ENCODE data around the gene TSPAN13. TPM values are rescaled to one million over a fixed set of nuclear protein-coding genes. Genes with fewer than 3 reads are reported as not detected.

Gene TSPAN13
- total RNA-seq, 4 donors from 2014 or later = 21.5 to 53.9 (median 33.1) TPM

DNA sequence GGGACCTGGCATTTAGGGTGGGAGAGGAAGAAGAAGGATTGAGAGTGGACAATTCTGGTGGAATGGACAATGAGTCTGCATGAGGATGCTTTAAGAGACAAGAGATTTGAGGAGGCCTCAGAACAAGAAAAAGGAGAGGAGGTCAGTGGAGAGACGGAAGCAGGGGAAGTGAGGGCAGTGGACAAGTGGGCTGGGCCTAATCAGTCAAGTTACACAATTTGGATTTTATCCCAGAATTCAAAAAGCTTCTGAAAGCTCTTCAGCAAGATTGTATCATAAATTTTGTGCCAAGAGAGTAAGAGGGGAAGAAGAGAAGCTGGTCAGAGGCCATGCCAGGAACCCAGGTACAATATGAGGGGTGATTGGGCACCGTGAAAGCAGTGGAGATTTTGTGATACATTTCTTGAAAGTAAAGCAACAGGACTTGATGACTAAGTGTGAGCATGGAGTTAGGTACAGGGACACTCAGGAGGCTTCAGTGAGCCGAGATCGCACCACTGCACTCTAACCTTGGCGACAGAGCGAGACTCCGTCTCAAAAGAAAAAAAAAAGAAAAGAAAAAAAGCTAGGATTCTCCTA, 19.3 kb upstream of the TSPAN13 start:
- TF ChIP-seq, protein P1, sequence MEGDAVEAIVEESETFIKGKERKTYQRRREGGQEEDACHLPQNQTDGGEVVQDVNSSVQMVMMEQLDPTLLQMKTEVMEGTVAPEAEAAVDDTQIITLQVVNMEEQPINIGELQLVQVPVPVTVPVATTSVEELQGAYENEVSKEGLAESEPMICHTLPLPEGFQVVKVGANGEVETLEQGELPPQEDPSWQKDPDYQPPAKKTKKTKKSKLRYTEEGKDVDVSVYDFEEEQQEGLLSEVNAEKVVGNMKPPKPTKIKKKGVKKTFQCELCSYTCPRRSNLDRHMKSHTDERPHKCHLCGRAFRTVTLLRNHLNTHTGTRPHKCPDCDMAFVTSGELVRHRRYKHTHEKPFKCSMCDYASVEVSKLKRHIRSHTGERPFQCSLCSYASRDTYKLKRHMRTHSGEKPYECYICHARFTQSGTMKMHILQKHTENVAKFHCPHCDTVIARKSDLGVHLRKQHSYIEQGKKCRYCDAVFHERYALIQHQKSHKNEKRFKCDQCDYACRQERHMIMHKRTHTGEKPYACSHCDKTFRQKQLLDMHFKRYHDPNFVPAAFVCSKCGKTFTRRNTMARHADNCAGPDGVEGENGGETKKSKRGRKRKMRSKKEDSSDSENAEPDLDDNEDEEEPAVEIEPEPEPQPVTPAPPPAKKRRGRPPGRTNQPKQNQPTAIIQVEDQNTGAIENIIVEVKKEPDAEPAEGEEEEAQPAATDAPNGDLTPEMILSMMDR (IDR thresholded peaks at IDR 0.05) = no peak
- no peak for TF ChIP-seq POLR2A (IDR thresholded peaks at IDR 0.05)
- DNase-seq = no peak
- H3K36me3 ChIP-seq = no peaks in the 10 kb centered on the region
- H3K27ac ChIP-seq = no peak overlapping the region
- H3K4me3 ChIP-seq = no peak overlapping the region
- H3K9me3 ChIP-seq = no peaks in the 10 kb centered on the region
- H3K4me1 ChIP-seq = no peaks in the 10 kb centered on the region
- H3K27me3 ChIP-seq = no peaks in the 10 kb centered on the region

DNA sequence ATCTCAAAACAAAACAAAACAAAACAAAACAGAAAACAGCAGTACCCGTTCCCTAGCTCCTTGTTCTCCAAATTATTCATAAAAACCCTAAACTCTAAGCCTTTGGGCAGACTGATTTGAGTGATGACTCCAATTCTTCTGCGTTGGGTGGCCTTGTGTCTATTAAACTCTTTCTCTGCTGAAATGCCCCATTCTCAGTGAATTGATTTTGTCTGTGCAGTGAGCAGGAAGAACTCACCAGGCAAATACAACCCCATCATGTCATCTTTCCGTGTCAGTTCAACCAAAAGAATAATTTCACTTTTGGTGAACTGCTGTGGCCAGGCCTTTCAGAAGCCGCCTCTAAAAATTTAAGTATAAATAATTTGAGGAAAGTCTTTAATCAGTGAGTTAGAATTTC, 18.5 kb upstream of the TSPAN13 start:
- DNase-seq = no peak
- Histone ChIP-seq H3K27ac (no peak overlapping the region), H3K9me3 (no peaks in the 10 kb centered on the region), H3K36me3 (no peaks in the 10 kb centered on the region), H3K27me3 (no peaks in the 10 kb centered on the region), H3K4me1 (no peaks in the 10 kb centered on the region), H3K4me3 (no peak overlapping the region)
- TF ChIP-seq, protein P1 (IDR thresholded peaks at IDR 0.05) = no peak
- TF ChIP-seq POLR2A (IDR thresholded peaks at IDR 0.05) = no peak

DNA sequence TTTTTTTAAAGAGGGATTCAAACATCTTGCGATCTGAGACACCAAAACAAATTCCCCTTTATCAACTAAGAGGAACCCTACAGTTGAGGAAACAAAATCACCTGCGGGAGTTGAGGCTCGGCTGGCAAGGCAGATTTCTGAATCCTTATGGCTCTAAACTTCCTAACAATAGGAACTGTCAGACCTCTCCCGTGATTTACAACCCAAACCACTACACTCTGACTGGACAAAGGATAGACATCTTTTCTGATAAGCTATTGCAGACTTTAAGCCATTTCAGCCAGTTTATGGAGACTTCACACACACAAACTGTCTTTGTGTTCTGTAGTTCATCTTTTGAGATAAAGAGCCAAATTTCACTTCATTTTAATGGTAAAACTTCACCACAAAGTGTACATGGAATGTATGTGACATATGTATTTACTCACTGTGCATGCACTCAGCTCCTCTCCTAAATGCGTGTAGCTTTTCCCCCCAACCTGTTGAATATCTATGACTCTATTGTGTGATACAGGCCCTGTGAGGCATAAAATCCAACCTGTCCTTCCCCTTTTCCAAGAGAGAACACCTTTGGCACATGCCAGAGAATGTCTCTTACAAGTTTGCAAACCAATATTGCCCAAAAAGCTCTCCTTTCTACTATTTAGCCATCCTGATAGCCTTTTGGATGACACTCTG, 15.4 kb upstream of the TSPAN13 start:
- no peak for DNase-seq
- TF ChIP-seq, protein P1 (IDR thresholded peaks at IDR 0.05) = no peak
- no peak for TF ChIP-seq POLR2A (IDR thresholded peaks at IDR 0.05)
- no peaks in the 10 kb centered on the region for H3K27me3 ChIP-seq
- H3K36me3 ChIP-seq = no peaks in the 10 kb centered on the region
- no peaks in the 10 kb centered on the region for H3K9me3 ChIP-seq
- H3K4me1 ChIP-seq = no peaks in the 10 kb centered on the region
- H3K27ac ChIP-seq = no peak overlapping the region
- no peak overlapping the region for H3K4me3 ChIP-seq

DNA sequence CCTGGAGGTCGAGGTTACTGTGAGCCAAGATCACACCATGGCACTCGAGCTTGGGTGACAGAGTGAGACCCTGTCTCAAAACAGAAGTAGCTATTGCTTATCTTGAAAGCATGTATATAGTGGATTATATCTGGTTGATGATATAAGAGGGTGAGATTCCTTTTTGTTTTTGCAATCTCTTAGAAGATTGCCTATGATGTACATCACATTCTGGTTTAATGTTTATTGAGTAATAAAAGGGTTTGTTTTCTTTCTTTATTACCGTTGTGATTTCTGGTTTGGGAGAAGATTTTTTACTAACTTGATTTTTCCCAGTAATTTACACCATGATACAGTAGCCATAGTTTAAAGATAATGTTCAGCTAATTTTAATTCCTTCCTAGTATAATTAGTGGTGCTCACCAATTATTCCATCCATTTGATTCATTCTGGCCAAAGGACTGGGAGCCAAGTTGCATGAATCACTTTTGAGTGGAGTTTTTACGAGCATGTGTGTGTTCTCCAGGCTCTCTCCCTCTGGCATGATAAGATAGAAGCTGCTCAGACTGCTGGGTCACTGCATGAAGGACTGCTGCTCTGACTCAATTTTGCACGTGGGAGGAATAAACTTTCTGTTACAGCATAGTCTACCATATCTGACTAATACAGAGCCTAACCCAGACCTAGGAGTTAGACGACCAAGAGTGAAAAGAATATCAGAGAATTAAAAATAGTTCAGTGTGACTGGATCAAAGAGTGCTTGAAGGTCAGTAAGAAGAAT, 13.5 kb upstream of the TSPAN13 start:
- Histone ChIP-seq H3K27me3 (no peaks in the 10 kb centered on the region), H3K9me3 (no peaks in the 10 kb centered on the region), H3K36me3 (no peaks in the 10 kb centered on the region), H3K4me1 (peaks cover 0 to 3% (median 0%) of the 10 kb centered on the region in 4 donors), H3K4me3 (no peak overlapping the region), H3K27ac (no peak overlapping the region)
- DNase-seq = no peak
- TF ChIP-seq, protein P1 (IDR thresholded peaks at IDR 0.05) = no peak
- TF ChIP-seq POLR2A (IDR thresholded peaks at IDR 0.05) = no peak

DNA sequence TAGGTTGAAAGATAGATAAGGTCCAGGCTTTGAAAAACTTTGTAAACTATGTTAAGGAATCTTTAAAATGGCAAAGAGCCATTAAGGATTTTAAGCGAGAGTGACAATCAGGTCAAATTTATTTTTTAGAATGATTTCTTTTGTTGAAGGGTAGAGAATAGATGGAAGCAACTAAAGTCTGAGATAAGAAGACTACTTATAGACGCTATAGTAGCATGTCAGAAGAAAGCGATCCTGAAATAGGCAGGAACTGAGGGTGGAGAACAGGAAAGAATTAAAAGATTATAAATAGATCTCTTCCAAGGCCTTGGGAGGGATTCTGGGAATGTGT, 13.0 kb upstream of the TSPAN13 start:
- no peak overlapping the region for H3K4me3 ChIP-seq
- no peaks in the 10 kb centered on the region for H3K36me3 ChIP-seq
- no peaks in the 10 kb centered on the region for H3K9me3 ChIP-seq
- H3K27ac ChIP-seq = no peak overlapping the region
- TF ChIP-seq, protein P1 (IDR thresholded peaks at IDR 0.05) = no peak
- peaks cover 0 to 3% (median 0%) of the 10 kb centered on the region in 4 donors for H3K4me1 ChIP-seq
- DNase-seq = no peak
- no peaks in the 10 kb centered on the region for H3K27me3 ChIP-seq

All from Peyer's patch (tissue), 4 donors.